Activated CD4-positive, alpha-beta T cell treated with anti-CD3 and anti-CD28 coated beads, Interleukin-2, amount 50 U/mL, for 48 hours (primary cell): ENCODE measurements around the gene ATF2.
A peak's percentile ranks its signal among the peaks of the same experiment; 100 is the strongest.

Experiments
- DNase-seq, 2 experiments: peaks; one replicate each; pipeline ENCODE4 v3.0.0-alpha.2; 2020

The ATF2 gene

DNA sequence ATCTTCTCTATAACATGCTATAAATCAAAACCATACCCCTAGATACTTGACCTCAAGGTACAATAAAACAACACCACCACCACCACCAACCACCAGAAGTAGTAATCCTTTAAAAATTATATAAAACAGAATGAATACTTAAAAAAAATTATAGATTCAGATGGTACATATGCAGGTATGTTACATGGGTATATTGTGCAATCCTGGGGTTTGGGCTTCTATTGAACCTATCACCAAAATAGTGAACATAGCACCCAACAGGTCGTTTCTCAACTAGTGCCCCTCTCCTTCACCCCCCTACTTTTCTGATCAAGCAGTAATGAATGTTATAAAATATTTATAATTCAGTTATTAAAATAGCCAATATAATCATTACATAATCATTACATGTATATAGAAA is 91.7 kb downstream of the ATF2 start:
- DNase-seq, result no peak

DNA sequence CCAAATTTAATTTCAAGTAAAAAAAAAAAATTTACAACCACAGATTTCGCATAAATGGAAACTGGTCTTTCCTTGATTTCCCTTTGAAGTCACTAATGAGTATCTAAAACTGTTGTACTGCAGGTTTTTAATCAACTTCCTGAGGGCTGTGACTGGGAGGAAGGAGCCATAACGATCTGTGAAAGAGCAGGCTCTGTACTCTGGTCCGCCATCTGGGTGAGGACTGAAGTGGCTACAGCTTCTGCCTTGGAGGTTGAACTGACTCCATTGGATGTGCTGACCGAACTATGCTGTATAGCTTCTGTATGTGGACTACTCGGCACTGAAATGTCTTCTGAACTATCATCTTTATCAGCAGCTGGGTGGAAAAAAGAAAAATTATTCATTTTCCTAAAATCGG is 93.5 kb downstream of the ATF2 start:
- no peak for DNase-seq

DNA sequence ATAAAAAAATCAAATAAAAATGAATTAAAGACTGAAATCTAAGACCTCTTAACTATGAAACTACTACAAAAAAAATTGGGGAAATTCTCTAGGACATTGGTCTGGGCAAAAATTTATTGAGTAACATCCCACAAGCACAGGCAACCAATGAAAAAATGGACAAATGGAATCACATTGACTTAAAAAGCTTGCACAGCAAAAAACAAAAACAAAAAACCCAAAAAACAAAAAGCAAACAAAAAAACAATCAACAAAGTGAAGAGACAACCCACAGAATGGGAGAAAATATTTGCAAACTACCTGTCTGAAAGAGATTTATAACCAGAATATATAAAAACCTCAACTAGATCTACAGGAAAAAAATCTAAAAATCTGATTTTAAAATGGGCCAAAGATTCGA is 99.5 kb downstream of the ATF2 start:
- no peak for DNase-seq

DNA sequence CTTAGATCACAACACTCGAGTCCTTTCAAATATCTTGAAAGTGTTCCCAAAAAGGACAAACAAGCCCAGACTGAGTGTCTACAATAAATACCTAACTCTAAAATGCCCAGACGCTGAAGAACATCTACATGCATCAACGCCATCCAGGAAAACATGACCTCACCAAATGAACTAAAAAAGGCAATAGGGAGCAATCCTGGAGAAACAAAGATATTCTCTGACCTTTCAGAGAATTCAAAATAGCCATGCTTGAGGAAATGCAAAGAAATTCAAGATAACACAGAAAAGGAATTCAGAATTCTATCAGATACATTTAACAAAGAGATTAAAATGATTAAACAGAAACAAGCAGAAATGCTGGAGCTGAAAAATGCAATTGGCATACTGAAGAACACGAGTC is 101.6 kb downstream of the ATF2 start:
- no peak for DNase-seq

DNA sequence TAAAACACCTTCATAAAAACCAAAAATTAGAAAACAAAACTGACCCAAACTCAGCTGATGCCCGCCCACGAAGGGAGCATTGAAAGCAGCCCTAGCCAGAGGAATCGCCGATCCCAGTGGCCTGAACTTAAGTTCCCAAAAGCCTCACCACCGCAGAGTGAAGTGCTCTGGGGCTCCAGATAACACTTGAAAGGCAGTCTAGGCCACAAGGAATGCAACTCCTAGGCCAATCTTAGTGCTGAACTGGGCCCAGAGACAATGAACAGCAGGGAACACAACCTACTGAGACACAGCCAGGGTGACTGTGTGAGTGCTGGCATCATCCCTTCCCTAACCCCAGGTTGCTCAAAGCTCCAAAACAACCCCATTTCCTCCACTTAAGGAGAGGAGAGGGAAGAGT is 103.2 kb downstream of the ATF2 start:
- no peak for DNase-seq

DNA sequence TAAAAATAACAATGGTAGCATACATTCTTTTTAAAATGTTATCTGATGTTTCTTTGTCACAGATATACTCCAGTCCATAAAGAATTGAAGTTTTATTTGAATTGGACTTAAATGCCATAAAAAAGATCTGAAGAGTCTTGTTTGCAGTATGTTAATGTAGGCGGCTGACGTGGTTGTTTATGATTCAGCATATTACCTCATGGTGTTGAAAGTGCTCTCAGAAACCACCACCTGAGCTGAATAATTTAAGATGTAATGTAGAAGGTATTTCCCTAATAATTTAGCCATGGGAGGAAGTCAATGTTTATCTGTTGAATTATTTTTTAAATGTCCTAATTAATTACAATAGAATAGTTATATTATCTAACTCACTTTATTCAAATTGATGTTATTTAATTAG is 104.3 kb downstream of the ATF2 start:
- no peak for DNase-seq

DNA sequence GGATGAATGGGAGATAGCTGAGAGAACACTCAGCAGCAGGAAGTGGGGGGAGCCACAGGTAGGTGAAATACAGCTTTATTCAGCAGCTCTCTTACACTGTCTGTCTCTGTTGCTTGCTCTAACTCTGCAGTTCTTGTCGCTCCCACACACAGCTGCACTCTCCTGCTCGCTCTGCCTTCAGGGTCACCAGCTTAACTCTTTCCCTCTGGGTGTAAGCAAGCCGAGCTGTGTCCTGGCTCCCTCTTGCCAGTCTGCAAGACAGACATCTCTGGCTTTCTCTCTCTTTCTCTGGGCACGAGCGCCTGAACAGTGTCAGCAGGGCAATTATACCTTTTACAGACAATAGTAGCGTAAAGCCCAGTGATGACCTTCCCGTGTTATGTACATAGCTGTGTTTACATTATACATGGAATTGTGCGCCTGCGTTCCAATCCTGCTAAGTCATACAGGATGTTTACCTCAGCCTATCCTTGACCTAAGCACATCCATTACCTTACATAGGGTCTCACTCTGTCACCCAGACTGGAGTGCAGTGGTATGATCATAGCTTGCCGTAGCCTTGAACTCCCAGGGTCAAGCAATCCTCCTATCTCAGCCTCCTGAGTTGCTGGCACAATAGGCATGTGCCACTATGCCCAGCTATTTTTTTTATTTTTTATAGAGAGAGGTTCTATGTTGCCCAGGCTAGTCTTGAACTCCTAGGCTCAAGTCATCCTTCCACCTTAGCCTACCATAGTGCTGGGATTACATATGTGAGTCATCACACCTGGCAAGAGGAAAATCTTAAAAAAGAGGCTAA is 105.0 kb downstream of the ATF2 start:
- no peak for DNase-seq

DNA sequence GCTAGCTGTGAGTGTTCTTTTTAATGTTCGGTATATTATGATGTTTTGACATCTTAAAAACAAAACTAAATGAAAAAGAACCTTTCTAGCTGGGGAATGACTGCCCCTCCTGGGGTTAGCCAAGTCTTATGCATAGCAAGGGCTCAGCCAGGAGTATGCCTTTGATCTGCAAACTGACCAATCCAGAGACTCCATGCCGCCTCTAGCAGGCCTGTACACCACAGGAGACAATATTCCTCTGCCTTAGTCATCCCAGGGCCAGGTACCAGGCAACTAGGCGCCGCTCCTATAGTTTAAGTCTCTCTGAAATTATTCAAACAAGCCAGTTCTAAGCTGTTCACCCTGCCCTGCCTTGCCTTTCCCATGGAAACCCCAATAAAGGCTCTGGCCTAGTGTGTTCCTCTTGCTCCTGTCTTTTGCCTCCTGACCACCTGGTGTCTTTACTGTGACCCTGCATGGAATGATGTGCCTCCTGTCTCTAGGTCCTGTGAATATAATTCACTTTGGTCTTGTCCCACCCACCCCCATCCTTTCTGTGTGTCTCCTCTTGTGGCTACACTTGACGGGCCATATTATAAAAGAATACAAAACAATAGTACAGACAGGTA is 110.8 kb downstream of the ATF2 start:
- no peak for DNase-seq

DNA sequence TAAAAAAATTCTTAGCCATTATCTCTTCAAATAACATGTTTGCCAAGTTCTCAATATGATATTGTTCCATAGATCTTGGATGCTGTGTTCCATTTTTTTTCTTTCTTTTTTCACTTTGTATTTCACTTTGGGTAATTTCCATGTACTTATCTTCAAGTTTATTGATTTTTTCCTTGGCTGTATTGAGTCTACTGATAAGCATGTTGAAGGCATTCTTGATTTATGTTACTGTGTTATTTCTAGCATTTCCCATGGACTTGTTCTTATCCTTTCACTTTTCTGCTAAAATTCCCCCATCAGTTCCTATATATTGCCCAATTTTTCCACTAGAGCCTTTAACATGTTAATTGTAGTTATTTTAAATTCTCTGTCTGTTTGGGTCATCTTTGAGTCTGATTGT is 112.0 kb downstream of the ATF2 start:
- DNase-seq, result no peak

DNA sequence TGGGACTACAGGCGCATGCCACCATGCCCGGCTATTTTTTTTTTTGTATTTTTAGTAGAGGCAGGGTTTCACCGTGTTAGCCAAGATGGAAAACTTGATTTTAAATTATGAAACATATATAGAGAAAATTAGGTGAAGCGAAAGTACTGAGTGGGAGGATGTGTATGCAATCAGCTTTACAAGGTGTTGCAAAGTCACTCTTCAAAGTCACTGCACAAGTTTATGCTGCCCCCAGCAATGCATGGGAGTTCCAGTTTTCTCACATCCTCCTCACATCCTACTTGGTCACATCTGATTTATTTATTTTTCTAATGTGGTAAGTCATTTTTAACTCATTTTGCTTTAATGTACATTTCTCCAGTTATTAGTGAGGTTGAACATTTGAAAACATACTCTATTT is 113.7 kb downstream of the ATF2 start:
- no peak for DNase-seq

DNA sequence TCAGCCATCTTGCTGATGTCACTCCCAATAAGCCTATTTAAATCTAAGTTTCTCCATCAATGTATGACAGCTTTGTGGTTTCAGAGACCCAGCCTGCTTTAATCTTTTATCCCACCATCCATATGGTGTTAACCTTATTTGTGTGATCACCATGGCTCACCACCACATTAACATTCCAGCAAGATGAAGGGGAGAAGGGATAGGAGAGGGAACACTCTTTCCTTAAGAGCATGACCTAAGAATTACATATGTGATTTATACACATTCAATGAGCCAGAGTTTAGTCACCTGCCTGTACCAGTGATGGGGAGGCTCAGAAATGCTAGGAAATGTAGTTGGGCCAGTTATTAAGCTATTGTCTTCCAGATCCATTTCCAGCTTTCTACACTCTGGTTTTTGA is 118.3 kb downstream of the ATF2 start:
- DNase-seq, result no peak

DNA sequence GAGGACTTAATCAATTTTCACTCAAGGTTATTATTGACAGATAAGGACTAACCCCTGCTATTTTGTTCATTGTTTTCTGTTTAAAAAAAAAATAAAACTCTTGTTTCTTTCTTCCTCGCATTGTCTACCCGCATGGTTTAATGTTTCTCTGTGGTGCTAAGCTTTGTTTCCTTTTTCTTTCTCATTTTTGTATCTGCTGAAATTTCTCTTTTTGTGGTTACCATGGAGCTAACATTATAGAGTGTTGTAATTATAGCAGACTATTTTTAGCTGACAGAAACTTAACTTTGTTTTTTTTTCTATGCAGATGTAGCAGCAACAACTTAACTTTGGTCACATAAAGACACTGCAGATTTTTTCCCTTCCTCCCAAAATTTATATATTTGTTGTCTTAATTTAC is 119.7 kb downstream of the ATF2 start:
- DNase-seq, result no peak

DNA sequence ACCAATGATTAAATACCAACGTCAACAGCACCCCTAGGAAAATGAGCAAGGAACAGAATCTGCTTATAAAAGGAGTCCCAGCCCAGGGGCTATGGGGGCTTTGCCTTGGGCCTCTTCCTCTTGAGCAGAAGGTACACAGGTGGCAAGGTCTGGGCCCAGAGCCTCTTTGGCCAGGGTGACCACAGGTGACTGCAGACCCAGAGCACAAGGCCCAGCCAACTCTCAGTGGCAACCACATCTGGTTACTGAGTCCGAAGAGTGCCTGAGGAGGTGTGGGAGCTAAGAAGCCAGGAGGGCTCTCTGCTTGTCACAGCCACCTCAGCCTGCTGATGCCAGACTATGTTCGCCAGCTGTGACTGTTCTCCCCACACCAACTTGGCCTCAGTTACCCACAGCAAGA is 128.5 kb downstream of the ATF2 start:
- no peak for DNase-seq

DNA sequence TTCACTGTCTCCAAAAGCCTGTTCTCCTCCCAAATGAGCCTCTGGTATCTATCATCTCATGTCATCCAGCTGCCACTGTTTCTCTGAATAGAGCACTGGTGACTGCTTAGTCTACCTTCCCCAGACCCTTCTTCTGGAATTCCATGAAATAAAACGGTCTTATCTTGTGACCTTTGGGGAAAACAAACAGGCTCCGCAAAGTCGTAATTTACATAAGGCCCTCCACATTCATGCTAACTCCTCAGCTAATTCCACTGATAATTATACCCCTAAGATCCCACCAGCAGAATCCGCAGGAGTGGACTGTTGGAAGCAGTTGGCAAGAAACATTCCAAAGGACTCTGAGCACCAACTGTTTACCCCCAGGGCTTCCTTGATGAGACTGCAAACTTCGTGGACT is 129.0 kb downstream of the ATF2 start:
- no peak for DNase-seq

DNA sequence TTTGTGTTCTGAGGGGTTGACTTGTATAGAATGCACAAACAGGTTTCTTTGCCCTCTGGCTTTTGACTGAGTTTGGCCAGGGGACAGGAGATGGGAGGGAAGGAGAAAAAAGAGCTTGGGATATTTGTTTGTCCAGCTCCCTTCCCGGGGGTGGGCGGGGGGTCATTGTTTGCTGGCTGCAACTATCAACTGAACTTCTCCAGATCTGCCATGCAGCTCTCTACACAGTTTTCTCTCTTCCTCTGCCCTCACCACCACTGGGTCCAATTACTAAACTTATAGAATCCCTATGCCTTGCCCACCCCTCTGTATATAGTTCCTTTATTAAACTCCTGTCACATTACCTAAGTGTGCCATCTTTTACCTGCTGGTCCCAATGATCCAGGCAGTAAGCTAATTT is 130.1 kb downstream of the ATF2 start:
- DNase-seq, result no peak

DNA sequence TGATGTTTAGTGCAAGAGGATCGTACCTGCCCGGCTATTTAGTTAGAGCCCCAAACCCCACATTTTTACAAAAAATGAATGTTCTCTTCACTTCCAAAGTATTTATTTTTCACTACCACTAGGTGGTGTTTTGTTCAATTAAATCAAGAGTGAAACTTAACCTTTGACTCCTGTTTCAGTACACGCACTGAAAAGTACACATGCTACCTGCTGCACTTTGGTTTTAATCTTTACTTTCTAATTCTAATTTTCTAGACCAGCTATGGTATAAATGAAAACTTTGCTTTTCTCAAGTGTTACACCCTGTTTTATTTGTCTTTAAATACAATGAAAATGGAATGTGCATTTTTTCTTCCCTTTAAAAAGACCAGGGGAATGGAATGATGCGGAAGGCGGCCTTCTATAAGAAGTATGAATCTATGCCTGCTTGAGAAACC is 131.4 kb downstream of the ATF2 start:
- DNase-seq, result no peak

DNA sequence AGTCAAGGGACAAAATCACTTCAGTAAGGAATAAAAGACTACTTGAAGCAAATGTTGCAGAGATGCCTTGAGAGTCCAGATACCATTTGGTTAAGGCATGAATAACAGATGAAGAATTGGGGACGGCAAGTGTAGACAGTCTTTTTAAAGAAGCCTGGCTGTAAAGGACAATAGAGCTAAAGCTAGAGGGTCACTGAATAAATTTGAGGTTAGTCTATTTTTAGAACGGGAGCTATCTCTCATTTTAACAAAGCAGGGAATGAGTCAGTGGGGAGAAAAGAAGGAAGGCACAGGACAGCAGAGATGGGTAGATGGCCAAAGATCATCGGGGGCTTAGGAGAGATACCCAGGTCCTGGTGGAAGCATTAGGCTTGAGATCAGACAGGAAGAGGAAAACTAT is 132.2 kb downstream of the ATF2 start:
- no peak for DNase-seq

DNA sequence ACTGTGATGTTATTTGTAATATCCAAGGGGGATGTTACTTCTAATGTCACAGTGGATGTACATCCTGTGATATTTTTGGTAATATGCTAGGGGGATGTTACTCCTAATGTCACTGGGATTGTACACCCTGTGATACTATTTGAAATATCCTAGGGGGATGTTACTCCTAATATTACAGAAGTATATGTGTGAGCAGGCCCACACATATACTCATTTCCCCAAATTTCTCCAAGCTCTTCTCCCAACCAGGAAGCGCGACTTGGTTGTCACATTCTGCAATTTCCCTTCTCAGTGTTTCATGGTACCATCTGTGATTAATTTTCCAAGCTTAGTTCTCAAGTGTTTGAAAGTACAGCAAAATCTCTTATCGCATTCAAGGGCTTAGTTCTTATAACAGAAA is 133.3 kb downstream of the ATF2 start:
- DNase-seq, result no peak

DNA sequence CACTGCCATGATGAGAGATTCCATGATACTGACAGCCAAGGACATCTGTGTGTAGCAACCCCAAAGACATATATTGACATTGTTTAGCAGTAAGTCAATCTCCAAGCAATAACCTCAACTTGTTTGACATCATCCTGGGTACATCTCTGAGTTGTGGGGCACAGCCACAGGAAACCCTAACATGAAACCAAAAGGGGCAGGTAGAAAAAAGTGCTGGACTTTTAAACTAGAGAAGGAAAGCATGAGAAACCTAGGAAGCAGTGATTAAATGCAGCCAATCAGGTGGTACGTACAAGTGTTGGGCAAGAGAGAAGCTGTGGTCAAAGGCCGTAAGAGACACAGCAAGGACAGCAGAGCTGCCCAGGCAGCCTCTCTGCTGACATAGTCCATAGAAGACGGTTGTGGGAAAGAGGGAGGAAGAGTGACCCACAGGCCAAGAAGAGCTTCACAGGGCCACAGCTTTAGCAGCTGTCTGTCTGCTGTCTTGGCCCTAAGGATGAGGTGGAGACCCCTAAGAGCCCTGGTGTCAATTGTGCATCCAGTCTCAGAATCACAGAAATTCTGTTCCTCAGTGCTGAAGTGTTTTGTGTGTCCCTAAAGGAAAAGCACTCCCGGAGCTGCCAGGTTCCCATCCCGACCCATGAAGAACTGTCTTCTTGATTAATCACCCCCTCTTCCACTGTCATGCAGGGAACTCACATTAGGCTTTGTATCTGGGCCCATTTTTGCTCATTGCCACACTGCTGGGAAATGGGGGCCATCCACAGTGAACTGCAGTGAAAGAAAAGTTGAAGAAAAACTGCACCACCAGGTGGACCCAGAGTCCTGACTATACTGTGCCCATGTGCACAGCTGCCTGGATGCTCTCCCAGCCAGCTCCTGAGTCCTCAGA is 137.4 kb downstream of the ATF2 start:
- peak; percentile 9 to 14 for DNase-seq

DNA sequence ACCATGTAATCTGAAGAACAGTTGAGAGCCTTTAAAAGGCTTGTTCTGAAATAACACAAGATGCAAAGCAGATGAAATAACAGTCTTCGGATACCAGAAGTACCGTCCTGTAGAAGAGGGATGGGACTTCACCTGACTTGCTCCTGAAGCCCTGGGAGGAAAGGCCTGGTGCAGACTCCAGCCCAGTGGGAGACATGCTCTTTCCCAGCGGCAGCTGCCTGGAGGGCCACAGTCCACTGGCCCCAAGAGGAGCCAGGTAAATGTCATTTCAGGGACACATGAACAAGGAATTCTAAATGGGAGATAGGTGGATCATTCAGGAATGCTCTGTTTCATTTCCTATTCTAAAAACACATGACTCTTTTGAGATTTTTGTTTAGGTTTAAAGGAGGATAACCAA is 140.2 kb downstream of the ATF2 start:
- no peak for DNase-seq

DNA sequence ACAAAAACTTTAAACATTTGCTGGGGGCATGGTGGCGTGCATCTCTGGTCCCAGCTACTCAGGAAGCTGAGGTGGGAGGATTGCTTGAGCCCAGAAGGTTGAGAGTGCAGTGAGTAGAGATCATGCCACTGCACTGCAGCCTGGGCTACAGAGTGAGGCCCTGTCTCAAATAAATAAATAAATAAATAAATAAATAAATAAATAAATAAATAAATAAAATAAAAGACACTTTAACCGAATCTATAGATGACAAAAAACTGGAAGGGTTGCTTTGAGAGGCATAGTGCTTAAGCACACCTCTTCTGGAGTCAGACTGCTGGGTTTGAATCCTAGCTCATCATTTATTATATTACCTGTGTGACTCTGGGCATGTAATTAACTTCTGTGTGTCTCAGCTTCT is 141.6 kb downstream of the ATF2 start:
- DNase-seq, result no peak

DNA sequence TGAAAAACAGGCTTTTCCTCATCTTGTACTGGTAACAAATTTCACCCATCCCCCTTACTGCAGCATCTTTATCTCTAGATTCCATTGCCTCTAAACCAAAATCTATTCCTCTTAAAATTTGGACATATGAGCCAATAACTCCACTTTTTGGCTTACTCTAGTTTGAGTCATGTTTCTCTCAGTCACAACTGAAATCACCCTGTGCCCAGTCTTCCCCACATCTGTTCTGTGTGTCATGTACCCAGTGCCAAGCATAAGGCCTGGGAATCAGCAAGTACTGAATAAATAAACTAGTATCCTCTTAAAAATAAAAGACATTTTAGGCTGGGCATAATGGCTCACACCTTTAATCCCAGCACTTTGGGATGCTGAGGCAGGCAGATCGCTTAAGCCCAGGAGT is 142.1 kb downstream of the ATF2 start:
- no peak for DNase-seq

DNA sequence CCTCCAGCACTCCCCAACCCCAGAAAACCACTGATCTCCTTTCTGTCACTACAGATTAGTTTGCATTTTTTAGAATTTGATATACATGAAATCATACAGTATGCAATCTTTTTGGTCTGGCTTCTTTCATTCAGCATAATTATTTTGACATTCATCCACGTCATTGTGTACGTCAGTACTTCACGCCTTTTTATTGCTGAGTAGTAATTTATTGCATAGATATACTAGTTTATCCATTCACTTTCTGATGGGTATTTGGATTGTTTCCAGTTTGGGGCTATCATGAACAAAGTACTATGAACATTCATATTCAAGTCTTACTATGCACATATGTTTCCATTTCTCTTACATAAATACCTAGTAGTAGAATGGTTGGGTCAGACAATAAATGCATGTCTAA is 142.8 kb downstream of the ATF2 start:
- DNase-seq, result no peak

DNA sequence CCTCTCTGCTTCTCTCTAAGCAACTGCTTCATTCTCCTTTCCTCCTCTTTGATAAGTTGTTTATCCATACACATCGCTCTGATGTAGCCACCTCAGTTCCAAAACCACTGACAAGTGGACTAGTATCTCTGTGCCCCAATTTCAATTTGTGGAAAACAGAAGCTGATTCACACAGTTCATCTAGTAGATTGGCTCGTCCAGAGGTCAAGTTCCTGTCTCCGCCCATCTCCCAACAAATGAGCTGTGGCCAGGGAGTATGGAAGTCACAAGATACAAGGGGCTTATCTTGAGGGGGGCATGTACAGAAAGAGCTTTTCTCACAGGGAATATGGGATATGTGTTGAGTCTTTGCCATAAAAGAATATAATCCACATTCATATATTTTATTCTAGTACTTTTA is 145.1 kb downstream of the ATF2 start:
- no peak for DNase-seq
